ENCODE measurements around the gene FAM219B.

Gene FAM219B

DNA sequence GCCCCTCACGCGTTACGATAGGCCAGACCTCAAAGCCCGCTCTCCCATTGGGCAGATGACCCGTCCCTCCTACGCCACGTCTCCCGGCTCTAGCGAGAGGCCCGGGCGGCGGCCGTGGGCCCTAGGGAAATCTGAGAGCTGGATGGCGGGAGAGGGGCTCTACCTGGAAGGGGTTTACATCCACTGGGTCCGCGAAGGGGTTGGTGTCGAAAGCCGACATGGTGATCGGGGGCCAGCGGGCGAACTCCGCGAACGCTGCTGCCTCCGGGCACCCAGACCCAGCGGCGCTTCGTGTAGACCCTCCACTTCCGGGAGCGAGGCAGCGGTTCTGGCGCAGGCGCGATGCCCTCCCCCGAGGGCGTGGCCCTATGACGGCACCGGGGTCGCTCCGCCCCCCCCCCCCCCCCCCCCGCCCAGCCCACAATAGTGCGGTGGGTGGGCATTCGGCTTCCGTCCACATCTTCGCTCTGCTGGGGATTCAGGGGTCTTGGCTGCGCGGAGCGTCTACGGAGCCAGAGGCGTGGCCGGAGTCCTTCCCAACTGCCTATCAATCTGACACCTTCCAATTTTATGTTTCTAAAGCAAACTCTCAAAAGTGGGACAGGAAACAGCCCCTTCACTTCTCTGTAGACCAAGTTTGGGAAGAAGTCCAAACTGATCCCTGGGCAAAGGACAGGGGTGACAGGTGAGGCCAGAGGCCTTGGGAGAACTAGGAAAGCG, 33.5 kb downstream of the FAM219B start, which contains the start of gene SCAMP2:
TSS of gene SCAMP2 (minus strand) at position 330 of the 720 bp plus-strand sequence. CDS start at position 220, 110 bp downstream.
- peak; percentile 82 for DNase-seq (ENCODE audit: low spot score)

DNA sequence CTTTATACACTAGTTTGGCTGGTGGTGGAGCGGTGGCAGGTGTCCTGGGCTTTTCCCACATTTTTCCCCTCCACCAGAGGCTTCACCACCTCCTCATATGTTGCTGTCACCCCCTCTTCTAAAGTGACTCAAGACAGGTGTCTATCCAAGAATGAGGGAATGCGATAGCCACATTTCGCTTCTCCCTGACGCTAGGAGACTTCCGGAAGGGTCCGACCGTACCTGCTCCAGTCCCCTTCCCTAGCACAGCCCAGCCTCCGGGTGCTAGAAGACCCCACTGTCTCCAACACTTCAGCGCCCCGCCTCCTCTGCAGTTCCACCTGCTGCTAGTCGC, 34.0 kb downstream of the FAM219B start:
- no peak for DNase-seq (ENCODE audit: low spot score)

DNA sequence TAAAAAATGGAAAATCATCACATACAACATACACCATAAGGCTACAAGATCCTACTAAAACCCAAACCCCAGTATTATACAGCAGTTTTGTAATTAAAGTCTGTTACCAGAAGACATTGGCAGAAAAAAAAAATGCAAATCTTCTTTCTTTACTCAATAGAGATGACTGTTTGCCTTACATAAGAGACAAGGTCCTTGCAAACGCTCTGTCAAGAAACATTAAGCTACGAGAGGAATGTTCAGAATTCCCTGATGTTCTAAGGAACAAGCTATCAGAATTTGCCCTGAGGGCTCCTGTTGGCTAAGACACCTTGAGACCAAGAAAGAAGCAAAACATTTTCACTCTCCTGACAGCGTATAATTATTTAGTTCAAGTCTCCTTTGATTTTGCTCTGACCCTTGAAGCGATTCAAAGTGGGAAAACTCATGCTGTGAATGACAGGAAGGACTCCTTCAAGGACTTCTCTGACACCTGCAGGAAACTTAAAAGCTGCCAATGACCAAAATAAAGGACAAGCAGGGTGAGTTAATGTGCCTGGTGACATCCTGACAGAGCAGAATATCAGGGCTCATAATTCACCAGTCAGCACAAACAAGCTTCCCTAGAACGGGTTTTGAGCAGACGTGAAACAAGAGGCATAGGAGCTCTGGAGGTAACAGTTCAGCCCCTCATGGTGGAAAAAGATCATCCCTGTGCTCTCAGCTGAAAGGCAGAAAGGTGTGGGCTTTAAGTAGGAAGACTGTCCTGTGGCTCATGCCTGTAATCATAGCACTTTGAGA, 36.0 kb downstream of the FAM219B start:
- DNase-seq (ENCODE audit: low spot score) = peak; percentile 13

DNA sequence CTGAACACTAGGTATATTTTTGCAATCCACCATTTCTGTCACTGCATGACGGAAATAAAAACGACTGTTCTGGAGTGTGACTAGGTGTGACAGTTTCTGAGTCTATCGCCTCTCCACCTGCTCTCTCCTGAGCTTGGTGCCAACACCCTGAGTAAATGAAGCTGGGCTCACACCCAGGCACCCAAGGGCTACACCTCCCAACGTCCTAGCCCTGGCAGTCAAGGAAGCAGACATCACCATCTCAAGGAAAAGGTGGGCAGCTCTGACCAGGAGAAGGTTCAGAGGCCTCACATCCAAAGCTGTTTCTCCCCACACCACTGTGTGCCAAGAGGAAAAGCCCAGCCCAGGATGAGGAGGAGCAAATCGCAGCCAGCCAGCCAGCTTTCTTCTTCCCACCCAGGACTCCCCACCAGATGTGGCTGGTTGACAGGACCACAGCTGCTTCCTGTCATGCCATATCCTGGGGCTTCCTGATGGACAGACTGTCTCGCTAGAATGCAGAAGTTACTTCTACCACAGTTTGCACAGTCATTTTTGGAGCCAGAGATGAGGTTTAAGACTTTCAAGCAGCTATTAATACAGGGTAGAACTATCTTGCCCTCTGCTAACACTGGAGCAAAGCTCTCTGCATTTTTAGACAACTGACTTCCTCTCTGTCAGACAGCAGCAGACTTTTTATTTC, 36.8 kb downstream of the FAM219B start:
- DNase-seq (ENCODE audit: low spot score) = peak; percentile 87

DNA sequence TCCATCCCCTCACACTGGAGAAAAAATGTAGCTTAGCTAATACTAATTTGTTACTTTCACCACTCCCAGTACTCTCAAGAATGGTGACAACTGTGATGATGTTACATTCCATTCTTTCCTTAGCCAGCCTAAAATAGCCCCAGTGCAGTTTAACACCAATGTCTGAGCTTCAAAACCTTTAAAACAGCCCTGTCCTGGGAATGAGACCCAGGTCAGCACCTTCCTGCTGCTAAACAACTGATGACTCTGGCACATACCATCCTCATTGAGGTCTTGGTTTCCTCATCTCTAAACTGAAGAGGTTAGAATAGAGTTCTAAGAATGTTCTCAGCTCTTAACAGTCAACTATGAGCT, 37.3 kb downstream of the FAM219B start:
- DNase-seq (ENCODE audit: low spot score) = no peak

DNA sequence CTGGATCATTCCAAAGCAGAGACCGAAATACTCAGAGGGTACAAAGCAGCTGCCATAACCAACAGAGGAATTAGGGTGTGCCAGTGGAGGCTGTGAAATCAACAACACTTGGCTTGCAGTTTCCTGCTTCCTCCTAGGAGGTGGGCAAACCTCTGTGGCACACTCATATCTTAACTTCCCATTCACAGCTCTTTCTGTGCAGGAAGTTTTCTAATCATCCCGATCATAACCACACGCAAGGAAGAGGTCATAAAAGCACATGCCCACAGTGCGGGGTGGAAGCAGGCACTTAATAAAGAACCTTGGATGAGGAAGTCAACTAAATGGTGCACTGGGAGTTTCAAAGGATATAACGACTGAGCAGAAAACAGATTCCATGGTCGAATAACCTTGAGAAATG, 38.6 kb downstream of the FAM219B start:
- no peak for DNase-seq (ENCODE audit: low spot score)

DNA sequence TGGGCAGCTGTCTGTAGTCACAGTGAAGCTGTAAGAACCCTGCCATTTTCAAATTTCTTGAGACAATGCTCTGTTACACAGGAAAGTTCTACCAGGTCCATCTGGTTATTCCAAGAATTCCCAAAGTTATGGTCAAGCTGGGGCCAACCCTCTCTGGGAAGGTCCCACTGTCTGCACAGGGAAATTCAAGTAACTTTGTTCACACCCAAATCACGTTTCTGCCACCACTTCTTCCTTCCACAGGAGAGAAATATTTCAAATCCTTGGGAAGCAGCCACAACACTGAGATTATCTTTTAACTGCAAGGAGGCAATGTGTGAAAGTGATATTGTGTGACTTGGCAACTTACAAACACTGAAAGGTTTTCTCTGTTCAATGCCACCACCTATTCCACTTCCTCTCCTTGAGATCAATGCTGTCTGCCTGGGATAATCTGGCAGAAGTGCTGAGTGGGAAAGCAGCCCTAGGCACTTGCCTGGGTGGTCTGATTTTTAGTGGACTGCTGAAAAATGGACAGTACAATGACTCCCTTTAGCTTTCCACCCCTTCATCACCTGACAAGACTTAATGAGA, 39.1 kb downstream of the FAM219B start:
- DNase-seq (ENCODE audit: low spot score) = no peak

DNA sequence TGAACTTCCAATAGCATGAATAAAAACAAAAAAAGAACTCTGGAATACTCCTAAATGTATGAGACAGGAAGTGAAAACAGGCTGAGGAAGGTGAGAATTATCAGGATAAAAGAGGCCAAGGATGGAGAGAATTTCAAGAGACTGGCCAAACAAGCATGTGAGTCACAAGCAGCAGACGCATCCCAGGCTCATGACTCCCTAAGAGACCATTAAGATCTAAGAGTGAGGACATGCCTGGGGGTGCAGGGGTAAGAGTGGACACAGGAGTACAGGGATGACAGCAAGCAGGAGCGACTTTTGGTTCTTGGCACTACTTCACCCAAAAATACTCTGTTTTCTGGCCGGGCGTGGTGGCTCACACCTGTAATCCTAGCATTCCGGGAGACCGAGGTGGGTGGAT, 40.6 kb downstream of the FAM219B start:
- no peak for DNase-seq (ENCODE audit: low spot score)

DNA sequence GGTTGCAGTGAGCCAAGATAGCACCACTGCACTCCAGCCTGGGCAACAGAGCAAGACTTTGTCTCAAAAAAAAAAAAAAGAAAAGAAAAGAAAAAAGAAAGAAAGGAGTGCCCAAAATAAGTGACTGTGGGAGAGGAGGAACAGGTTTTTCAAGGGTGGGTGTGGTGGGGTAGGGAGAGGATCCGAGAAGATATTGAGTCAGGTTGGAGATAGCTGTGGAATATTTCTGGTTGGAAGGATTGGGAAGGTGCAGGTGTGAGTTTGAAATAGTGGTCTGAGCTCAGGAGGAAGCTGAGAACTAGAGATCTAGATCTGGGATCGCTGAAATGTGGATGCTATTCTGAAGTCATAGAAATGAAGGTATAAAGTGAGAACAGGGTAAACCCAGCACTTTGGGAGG, 41.3 kb downstream of the FAM219B start:
- DNase-seq (ENCODE audit: low spot score) = no peak

DNA sequence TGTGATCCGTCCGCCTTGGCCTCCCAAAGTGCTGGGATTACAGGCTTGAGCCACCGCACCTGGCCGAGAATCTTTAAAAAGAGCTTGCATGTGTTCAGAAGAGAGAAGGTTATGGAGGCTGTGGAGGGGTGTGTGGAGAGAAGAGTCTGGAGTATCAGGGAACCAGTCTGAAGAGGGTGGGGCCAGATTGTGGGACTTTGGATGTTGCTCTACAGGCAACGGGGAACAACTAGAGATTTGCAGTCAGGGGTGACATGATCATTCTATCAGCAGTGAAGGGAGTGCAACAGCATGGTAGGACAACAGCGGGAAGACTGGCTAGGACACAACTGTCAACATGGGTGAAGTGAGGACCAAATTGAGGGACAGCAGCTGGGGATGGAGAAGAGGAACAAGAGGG, 42.4 kb downstream of the FAM219B start:
- DNase-seq (ENCODE audit: low spot score) = no peak

DNA sequence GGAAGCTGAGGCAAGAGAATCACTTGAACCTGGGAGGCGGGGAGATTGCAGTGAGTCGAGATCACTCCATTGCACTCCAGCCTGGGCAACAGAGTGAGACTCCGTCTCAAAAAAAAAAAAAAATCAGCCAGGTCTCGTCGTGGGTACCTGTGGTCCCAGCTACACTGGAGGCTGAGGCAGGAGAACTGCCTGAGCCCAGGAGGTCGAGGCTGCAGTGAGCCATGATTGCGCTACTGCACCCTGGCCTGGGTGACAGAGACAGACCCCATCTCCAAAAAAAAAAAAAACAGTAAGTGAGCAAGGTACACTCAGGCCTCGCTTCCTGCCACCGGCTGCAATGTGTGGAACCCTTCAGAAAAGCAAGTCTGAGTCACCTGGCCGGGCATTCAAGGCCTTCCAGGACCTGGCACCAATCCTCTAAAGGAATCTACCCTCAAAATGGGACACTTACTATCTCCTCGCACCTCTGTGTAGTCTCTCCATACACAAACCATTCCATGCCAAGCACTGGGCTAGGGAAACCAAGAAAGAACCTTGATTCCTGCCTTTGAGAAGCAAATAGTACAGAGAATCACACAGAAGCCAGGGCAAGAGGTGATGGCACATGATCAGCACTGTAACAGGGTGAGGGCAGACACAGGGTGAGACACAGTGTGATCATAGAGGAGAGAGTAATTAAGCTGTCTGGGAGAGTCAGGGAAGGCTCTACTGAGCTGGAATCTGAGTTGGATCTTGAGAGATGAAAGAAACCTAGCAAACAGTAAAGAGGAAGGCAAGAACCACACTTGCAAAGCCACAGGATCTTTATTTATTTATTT, 43.2 kb downstream of the FAM219B start:
- DNase-seq (ENCODE audit: low spot score) = no peak

DNA sequence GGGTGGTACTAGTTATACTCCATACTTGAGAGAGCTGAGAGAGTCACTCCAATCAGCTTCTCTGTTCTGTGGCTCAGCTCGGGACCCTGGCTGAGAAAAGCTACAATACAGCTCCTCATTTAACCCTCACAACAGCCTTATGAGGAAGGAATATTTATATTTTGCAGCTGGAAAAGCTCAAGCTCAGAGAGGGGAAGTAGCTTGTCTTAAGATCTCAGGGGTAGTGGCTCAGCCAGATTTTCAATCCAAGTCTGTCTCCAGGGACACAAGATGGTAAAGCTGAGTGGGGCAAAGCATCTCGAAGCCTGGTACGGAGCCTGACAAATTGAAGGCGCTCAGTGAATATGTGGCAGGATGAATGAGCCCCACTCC, 48.3 kb downstream of the FAM219B start:
- no peak for DNase-seq (ENCODE audit: low spot score)

DNA sequence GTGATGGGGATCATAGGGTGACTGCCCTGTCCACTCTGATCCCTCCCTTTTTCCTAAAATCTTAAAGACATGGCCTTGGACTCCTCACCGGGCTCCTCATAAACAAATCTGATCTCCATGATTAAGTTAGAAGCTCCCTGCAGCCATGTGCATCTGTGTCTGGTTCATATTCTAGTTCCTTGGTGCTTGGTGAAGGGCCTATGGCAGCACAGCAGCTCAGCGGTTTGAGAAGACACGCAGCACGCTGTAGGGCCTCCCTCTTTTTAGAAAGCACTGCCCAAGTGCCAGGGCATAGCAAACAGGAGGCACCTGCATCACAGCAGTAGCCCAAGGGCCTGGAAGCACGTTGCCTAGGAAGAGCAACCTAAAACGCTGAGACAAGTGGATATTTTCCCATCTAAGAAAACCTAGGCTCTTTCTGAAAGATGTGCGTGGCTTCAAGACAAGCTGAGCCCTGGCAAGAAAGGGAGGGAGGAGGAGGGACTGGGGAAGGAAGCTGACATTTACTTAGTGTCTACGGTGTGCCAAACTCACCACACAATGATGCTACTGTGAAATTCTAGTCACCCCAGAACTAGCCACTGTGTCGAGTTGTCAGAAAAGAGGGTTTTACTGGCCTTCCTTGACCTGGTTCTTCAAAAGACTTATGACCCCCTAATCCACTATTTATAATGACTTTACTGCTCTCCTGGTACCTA, 48.8 kb downstream of the FAM219B start:
- no peak for DNase-seq (ENCODE audit: low spot score)

DNA sequence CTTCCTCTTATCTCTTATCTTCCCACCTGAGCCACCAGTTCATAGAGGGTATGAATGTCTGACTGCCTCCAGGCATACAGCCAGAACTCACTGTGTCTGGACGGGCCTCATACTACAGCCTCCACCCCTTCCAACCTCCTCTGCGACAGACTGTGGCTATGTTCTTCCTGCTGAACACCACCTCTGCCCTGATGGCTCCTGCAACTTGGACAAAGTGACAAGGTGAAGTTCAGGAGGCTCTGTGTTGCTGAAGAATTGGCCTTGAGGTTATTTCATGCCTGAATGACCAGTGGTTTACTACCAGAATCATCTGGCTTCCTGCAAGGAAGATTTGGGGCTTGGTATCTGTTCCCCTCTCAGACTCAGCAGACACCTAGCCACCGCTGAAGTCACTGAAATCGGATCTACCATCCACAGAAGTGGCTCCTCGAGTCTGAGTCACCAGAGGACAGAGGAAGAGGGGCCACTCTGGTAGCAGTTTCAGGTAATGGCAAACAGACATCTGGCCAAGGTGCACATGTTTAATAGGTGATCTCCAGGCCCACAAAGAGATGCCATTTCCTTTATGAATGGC, 49.5 kb downstream of the FAM219B start:
- DNase-seq (ENCODE audit: low spot score) = no peak

DNA sequence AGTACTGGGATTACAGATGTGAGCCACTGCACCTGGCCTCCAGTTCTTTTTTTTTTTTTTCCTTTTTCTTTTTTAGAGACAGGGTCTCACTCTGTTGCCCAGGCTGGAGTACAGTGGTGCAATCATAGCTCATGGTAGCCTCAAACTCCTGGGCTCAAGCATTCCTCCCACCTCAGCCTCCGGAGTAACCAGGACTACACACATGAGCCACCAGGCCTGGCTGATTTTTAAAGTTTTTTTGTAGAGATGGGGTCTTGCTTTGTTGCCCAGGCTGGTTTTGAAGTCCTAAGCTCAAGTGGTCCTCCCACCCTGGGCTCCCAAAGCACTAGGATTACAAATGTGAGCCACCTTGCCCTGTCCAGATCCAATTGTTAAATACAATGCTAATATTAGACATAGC, 50.1 kb downstream of the FAM219B start:
- DNase-seq (ENCODE audit: low spot score) = no peak

DNA sequence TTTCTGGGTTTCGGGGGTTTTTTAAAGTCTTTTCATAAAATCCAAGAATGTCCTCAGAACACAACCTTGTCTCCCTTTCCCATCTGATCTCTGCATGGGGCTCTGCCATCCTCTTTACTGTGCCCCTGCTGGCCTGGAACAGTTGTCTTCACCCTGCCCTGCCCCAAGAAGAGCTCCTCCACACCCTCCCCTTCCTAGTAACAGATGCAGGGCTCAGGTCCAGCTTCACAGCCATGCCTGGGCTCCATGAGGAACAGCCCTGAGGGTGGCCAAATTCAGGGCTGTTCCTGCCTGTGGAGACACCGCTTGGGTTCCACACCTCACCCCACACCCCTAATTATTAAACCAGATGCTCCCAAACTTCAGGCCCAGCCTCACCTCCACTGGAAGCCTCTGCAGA, 50.8 kb downstream of the FAM219B start:
- no peak for DNase-seq (ENCODE audit: low spot score)

DNA sequence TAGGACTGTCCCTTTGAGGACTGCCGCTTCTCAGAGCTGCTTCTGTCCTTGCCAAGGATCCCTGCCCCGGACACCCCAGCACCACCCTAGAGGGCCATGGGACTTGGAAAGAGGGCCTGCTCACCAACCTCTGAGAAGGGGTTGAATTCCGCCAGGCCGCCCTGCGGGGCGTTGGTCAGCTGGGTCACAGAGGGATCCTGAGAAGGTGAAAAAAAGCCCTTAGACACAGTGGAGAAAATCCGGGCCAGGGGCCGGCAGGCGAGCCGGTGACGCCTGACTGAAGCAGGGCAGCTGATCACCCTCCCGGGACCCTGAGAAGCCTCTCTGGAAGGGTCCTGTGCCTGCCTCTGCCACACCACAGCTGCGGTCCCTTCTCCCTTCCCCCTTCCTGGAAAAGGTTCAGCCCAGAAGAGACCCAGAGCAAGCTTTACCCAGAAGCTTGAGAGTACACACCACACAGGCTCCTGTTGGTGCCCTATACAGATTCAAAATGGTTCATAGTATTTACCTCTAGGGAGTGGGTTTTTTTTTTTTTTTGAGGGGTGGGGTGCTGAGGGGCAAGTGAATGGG, 52.1 kb downstream of the FAM219B start:
- no peak for DNase-seq (ENCODE audit: low spot score)

DNA sequence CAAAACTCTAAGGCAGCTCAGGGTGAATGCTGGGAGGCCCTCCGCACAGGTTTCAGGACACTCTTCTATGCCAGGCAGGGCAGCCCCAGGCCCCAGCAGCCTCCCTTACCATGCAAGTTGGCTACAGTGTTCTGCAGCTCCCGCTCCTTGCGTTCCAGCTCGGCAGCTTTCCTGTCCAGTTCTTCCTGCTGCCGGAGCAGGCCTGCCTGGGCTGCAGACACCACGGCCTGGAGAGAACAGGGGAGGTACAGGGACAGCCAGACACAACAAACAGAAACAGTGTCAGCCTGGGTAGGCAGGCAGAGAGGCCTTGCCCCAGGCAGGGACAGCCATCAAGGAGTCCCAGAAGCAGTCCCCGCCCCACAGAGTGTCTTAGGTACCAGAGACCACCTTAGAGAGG, 54.7 kb downstream of the FAM219B start:
- no peak for DNase-seq (ENCODE audit: low spot score)

DNA sequence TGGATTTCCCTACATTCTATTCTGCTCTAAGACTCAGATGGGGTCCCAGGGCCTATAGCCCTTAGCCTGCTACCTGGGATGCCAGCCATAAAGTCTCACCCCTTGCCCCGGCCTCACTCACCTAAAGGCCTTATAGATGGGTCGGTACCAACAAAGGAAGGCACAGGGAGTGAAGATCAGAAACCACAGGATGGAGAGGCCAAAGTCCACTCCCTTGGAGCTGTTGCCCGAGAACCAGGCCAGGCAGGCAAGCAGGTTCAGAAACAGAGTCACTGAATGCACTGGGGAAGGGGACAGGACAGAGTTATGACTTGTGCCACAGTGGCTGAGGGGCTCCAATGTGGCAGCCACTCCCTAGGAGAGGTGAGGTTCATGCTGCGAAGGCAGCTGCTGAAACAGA, 56.3 kb downstream of the FAM219B start:
- no peak for DNase-seq (ENCODE audit: low spot score)

Measured in kidney capillary endothelial cell (primary cell).